SH-SY5Y (cell line): ENCODE data around the gene BCKDK.

Experiments
- GATA2 ChIP-seq: IDR thresholded peaks from 2 replicates; pipeline ENCODE4 v1.6.1; 2011; ENCODE audit warnings: mild to moderate bottlenecking, low read depth, low read length
- GATA3 ChIP-seq: IDR thresholded peaks from 2 replicates; pipeline ENCODE4 v1.6.1; 2011; ENCODE audit warnings: low read depth, mild to moderate bottlenecking, low read length, moderate library complexity

DNA sequence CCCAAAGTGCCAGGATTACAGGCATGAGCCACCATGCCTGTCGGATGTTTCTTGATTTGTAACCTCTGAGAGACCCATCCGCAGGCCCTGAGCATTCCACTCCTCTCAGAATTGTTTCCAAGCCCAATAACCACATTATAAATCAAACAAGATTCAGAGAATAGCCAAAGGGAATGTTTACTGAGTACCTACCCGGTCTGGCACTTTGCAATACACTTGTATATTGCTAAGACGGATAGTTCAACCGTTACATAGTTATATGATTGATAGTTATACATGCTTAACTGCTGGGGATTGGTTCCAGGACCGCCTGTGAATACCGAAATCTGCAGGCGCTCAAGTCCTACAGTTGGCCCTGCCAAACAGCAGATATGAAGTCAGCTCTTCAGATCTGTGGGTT, 6.3 kb downstream of the BCKDK start:
- TF ChIP-seq GATA2 (no peak), GATA3 (no peak)
